ENCODE measurements around the gene XPNPEP2. TPM values are rescaled to one million over a fixed set of nuclear protein-coding genes. Genes with fewer than 3 reads are reported as not detected.
"Not testable (repeated sequence)": the region's sequence is repeated elsewhere in the genome, so short reads cannot be mapped to it uniquely, and the experiment has no call there.

XPNPEP2 gene
- total RNA-seq, 4 donors from 2014 or later: 2.9 to 4.6 (median 3.9) TPM

DNA sequence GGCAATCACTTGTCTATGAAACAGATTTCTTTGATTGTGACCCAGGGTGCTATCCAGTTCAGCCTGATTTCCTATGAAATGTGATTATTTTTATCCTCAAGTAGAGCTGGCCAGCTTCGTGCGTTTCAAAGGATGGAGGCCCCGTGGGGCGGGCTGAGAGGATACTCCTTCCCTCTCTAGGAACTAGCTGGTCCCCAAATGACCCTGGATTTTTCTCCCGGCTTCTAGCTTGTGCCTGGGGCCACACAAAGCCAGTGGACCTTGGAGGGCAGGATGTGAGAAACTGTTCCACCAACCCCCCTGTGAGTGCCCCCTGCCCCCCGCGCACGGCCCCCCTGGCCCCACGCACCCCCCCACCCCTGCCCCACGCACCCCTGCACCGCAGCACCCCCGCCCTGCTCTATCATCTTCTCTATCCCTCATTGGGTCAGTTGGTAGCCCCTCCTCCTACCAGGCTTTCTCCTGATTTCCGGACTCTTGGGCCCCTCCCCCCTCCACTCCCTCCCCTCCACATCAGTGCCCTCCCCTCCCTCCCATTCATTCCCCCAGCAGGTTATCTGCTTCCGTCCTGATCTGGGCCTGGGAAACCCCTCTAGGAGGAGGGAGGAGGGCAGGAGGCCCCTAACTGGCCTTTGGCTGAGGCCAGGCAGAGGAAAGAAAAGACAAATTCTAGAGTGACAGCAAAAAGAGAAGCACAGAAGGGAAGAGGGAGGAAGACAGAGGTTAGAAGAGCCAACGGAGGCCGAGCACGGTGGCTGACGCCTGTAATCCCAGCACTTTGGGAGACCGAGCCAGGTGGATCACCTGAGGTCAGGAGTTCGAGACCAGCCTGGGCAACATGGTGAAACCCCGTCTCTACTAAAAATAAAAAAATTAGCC lies 3.3 kb downstream of the XPNPEP2 start:
- Histone ChIP-seq H3K4me3 (no peak overlapping the region), H3K36me3 (no peaks in the 10 kb centered on the region), H3K27ac (no peak overlapping the region), H3K4me1 (no peaks in the 10 kb centered on the region), H3K27me3 (no peaks in the 10 kb centered on the region), H3K9me3 (no peaks in the 10 kb centered on the region)
- TF ChIP-seq POLR2A (IDR thresholded peaks at IDR 0.05): no peak
- TF ChIP-seq, protein P1, sequence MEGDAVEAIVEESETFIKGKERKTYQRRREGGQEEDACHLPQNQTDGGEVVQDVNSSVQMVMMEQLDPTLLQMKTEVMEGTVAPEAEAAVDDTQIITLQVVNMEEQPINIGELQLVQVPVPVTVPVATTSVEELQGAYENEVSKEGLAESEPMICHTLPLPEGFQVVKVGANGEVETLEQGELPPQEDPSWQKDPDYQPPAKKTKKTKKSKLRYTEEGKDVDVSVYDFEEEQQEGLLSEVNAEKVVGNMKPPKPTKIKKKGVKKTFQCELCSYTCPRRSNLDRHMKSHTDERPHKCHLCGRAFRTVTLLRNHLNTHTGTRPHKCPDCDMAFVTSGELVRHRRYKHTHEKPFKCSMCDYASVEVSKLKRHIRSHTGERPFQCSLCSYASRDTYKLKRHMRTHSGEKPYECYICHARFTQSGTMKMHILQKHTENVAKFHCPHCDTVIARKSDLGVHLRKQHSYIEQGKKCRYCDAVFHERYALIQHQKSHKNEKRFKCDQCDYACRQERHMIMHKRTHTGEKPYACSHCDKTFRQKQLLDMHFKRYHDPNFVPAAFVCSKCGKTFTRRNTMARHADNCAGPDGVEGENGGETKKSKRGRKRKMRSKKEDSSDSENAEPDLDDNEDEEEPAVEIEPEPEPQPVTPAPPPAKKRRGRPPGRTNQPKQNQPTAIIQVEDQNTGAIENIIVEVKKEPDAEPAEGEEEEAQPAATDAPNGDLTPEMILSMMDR (IDR thresholded peaks at IDR 0.05): no peak
- intact Hi-C loops (cut with DNase I; ENCODE audit: low total_unique reads): no loop called here
- DNase-seq: no peak

DNA sequence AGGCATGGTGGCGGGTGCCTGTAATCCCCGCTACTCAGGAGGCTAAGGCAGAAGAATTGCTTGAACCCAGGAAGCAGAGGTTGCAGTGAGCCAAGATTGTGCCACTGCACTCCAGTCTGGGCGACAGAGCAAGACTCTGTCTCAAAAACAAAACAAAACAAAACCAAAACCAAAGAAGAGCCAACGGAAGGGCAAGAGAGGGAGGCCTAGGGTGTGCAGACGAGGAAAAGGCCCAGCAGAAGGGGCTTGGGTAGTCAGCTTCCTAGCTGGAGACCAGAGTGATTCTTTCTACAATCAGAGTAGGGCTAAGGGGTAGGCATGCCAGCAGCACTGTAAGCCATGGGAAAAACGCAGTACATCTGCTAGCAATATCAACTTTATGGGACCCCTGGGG lies 4.0 kb downstream of the XPNPEP2 start:
- H3K27me3 ChIP-seq; H3K9me3 ChIP-seq; H3K4me1 ChIP-seq; intact Hi-C loops (cut with DNase I; ENCODE audit: low total_unique reads); H3K4me3 ChIP-seq; H3K27ac ChIP-seq; DNase-seq; H3K36me3 ChIP-seq: not testable (repeated sequence)

DNA sequence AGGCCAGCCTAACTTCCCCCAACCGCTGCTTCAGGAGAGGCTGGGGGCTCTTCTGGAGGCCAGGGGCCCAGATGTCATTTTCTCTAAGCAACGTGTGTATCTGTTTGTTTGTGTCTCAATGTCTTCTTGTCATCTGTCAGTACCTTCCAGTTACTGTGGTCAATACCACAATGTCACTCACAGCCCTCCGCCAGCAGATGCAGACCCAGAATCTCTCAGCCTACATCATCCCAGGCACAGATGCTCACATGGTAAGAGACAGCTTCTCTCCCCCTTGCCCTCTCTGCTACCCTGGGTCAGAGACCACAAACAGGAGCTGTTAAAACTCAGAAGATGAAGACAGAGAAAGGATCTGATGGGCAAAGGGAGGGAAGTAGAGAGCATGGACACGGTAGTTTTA lies 5.0 kb downstream of the XPNPEP2 start:
- no peak overlapping the region for H3K27ac ChIP-seq

DNA sequence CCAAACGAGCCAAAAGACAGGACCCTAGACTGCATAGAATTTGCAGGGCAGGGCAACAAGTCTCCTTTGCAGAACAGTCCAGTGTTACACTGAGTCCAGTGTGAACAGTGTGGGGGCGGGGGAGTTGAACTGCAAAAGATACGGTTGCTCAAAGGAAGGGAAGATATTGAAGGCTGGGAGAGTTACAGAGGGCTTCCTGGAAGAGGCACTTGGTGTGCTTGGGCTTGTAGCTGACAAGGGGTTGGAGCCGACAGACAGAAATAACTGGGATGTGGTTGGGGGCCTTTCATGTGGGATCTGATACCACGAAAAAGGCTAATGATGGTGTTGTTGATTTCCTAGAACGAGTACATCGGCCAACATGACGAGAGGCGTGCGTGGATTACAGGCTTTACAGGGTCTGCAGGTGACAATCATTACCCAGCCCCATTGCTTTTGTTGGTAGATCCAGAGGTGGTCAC lies 6.1 kb downstream of the XPNPEP2 start:
- Histone ChIP-seq H3K4me3 (no peak overlapping the region), H3K9me3 (no peaks in the 10 kb centered on the region), H3K36me3 (no peaks in the 10 kb centered on the region), H3K27me3 (no peaks in the 10 kb centered on the region), H3K4me1 (no peaks in the 10 kb centered on the region), H3K27ac (no peak overlapping the region)
- TF ChIP-seq, protein P1 (IDR thresholded peaks at IDR 0.05): no peak
- no peak for TF ChIP-seq POLR2A (IDR thresholded peaks at IDR 0.05)
- DNase-seq: no peak
- intact Hi-C loops (cut with DNase I; ENCODE audit: low total_unique reads): no loop called here

More for the DNA sequence above, 5.0 kb downstream of the XPNPEP2 start:
- intact Hi-C loops (cut with DNase I; ENCODE audit: low total_unique reads): no loop called here
- no peak for DNase-seq
- Histone ChIP-seq H3K9me3 (no peaks in the 10 kb centered on the region), H3K36me3 (no peaks in the 10 kb centered on the region), H3K4me3 (no peak overlapping the region), H3K27me3 (no peaks in the 10 kb centered on the region), H3K4me1 (no peaks in the 10 kb centered on the region)
- no peak for TF ChIP-seq POLR2A (IDR thresholded peaks at IDR 0.05)
- TF ChIP-seq, protein P1 (IDR thresholded peaks at IDR 0.05): no peak

DNA sequence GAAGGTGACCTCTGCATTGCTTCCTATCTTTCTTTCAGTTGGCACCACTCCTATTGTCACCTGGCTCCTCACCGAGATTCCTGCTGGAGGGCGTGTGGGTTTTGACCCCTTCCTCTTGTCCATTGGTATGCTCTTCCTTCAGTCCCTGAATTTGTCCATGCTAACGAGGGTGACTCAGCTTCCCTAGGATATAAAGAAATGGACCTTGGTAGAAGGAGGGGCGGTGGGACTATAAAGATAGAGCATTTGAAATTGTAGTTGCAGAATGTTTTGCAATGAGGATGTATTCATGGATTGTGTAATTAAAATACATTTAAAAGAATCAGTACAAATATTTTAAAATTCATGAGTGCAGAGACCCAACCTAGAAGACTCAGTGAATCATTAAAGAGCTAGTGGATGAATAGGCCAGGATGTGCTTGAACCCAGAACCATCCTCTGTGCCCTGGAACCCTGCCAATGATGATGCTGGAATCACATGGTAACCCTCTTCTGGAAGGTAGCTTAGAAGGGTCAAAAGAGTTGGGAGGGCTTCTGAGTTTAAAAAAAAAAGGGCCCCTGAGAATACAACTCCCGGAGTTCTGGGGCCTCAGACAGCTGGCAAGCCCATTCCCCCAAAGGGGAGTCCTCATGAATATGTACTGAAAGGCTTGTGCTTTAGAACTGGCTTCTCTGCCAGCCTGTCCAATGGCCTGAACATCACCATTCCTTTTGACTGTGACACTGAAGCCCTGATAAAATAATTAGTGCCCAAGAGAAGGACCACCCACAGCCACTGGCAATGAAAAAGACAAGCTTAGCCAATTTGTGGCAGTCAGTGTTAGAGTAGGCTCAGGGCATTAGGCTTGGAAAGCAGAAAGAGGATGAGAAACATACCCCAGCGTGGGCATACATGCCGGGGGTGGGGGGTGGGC lies 8.0 kb downstream of the XPNPEP2 start:
- H3K27ac ChIP-seq: no peak overlapping the region
- H3K4me1 ChIP-seq: no peaks in the 10 kb centered on the region
- TF ChIP-seq, protein P1 (IDR thresholded peaks at IDR 0.05): no peak
- no peak for TF ChIP-seq POLR2A (IDR thresholded peaks at IDR 0.05)
- H3K9me3 ChIP-seq: no peaks in the 10 kb centered on the region
- H3K27me3 ChIP-seq: no peaks in the 10 kb centered on the region
- H3K4me3 ChIP-seq: no peak overlapping the region
- intact Hi-C loops (cut with DNase I; ENCODE audit: low total_unique reads): no loop called here
- no peak for DNase-seq
- H3K36me3 ChIP-seq: no peaks in the 10 kb centered on the region

Data from uterus (tissue), 4 donors.